A673 (cell line): Measurements from ENCODE around the gene CPXM1.

Experiments
- CTCF ChIP-seq: fragments of 300-800, 200-600 bp; sonication (generic); conservative IDR thresholded peaks from 2 replicates; pipeline ENCODE4 v1.5.1; 2017; ENCODE audit warnings: low read depth, mild to moderate bottlenecking, antibody characterized with exemption, low read length, moderate library complexity, mixed read lengths
- EZH2 ChIP-seq: fragments of 200-600 bp; sonication (generic); IDR thresholded peaks from 2 replicates; pipeline ENCODE4 v1.6.1; 2017; ENCODE audit warnings: borderline replicate concordance, low read depth, mild to moderate bottlenecking, mixed read lengths, antibody characterized with exemption, low read length; ENCODE audit not compliant: poor library complexity, severe bottlenecking

- TF ChIP-seq CTCF = no peak
- no peak for TF ChIP-seq EZH2
Observed at GRCh38 chr20:2780948-2781347, 19.5 kb downstream of the CPXM1 start.
